Astrocyte of the spinal cord (primary cell): ENCODE results near the gene WNK4.

Experiments
- DNase-seq: peaks from one replicate; pipeline ENCODE4 v3.0.0; 2011; ENCODE audit warnings: low read depth, low spot score
- H3K4me3 ChIP-seq: 2 replicates; pipeline ENCODE4 v1.5.1; 2011; ENCODE audit warnings: low read depth, mild to moderate bottlenecking, low read length, moderate library complexity
- in situ Hi-C: cut with HindIII; loops from 2 replicates; pipeline ENCODE4 v1.10.0; 2017; ENCODE audit warnings: low sequenced_read_pairs
- TF ChIP-seq, protein P1 (sequence below): IDR thresholded peaks from 2 replicates; pipeline ENCODE4 v1.5.1; 2012; ENCODE audit warnings: low read depth, mild to moderate bottlenecking, low read length, inconsistent platforms

WNK4 gene

GRCh38 chr17:42784811-42785592 is 4.6 kb downstream of the WNK4 start:
- H3K4me3 ChIP-seq = no peak overlapping the region
- in situ Hi-C loops = no loop called here
- TF ChIP-seq, protein P1, sequence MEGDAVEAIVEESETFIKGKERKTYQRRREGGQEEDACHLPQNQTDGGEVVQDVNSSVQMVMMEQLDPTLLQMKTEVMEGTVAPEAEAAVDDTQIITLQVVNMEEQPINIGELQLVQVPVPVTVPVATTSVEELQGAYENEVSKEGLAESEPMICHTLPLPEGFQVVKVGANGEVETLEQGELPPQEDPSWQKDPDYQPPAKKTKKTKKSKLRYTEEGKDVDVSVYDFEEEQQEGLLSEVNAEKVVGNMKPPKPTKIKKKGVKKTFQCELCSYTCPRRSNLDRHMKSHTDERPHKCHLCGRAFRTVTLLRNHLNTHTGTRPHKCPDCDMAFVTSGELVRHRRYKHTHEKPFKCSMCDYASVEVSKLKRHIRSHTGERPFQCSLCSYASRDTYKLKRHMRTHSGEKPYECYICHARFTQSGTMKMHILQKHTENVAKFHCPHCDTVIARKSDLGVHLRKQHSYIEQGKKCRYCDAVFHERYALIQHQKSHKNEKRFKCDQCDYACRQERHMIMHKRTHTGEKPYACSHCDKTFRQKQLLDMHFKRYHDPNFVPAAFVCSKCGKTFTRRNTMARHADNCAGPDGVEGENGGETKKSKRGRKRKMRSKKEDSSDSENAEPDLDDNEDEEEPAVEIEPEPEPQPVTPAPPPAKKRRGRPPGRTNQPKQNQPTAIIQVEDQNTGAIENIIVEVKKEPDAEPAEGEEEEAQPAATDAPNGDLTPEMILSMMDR = no peak
- DNase-seq = no peak

GRCh38 chr17:42787266-42787665 is 6.9 kb downstream of the WNK4 start:
- DNase-seq = no peak
- in situ Hi-C loops = no loop called here
- TF ChIP-seq, protein P1 = no peak
- H3K4me3 ChIP-seq = no peak overlapping the region

GRCh38 chr17:42791948-42792347 is 11.5 kb downstream of the WNK4 start:
- in situ Hi-C loops = no loop called here
- TF ChIP-seq, protein P1 = no peak
- DNase-seq = no peak
- H3K4me3 ChIP-seq = no peak overlapping the region

GRCh38 chr17:42792545-42792944 is 12.1 kb downstream of the WNK4 start:
- TF ChIP-seq, protein P1 = no peak
- DNase-seq = no peak
- in situ Hi-C loops = no loop called here
- H3K4me3 ChIP-seq = no peak overlapping the region

- TF ChIP-seq, protein P1 = no peak
These were observed 14.7 kb downstream of the WNK4 start for GRCh38 chr17:42795061-42795460.

GRCh38 chr17:42795465-42795864 is 15.1 kb downstream of the WNK4 start:
- TF ChIP-seq, protein P1 = no peak
- H3K4me3 ChIP-seq = no peak overlapping the region
- no peak for DNase-seq
- in situ Hi-C loops = no loop called here

More at GRCh38 chr17:42795061-42795460, 14.7 kb downstream of the WNK4 start:
- no peak for DNase-seq
- no peak overlapping the region for H3K4me3 ChIP-seq
- in situ Hi-C loops = no loop called here
